MCF 10A (cell line): ENCODE results near the gene GID8. TPM values are rescaled to one million over a fixed set of nuclear protein-coding genes. Genes with fewer than 3 reads are reported as not detected.

Experiments used
- BruUV-seq: library from RNA; stranded (reverse); fragments of 400-500 nt; replicated peaks from 2 replicates; lab custom pipeline; 2021; lab: Mats Ljungman, UMichigan
- CTCF ChIA-PET: fragments of 300-600 bp; sonication (Branson Sonifier 250); formaldehyde crosslinking; extraction: SDS; loops from one replicate; lab custom pipeline; 2021; ENCODE audit warnings: antibody characterized with exemption, inconsistent platforms; lab: Yijun Ruan, JAX
- POLR2A ChIA-PET: fragments of 300-600, 350-650 bp; sonication (Branson Sonifier 250); formaldehyde crosslinking; extraction: SDS; loops from one replicate; lab custom pipeline; 2020; ENCODE audit warnings: antibody characterized with exemption, inconsistent platforms; lab: Yijun Ruan, JAX
- DNase-seq: peaks from one replicate; pipeline ENCODE4 v3.0.0-alpha.2; 2018; ENCODE audit not compliant: unreplicated experiment
- H3K27ac Mint-ChIP-seq: one replicate; pipeline ENCODE4 v1.8.0; 2022; ENCODE audit warnings: mild to moderate bottlenecking, low read depth, mixed read lengths; ENCODE audit not compliant: unreplicated experiment
- H3K27me3 Mint-ChIP-seq: one replicate; pipeline ENCODE4 v1.8.0; 2022; ENCODE audit warnings: mixed read lengths; ENCODE audit not compliant: insufficient read depth, unreplicated experiment
- H3K36me3 Mint-ChIP-seq: one replicate; pipeline ENCODE4 v1.8.0; 2022; ENCODE audit warnings: mild to moderate bottlenecking, moderate library complexity, mixed read lengths; ENCODE audit not compliant: insufficient read depth, unreplicated experiment
- H3K4me1 Mint-ChIP-seq: one replicate; pipeline ENCODE4 v1.8.0; 2022; ENCODE audit warnings: mixed read lengths; ENCODE audit not compliant: insufficient read depth, unreplicated experiment
- H3K4me3 Mint-ChIP-seq: one replicate; pipeline ENCODE4 v1.8.0; 2022; ENCODE audit warnings: mild to moderate bottlenecking, moderate library complexity, mixed read lengths; ENCODE audit not compliant: unreplicated experiment
- H3K9me3 Mint-ChIP-seq: one replicate; pipeline ENCODE4 v1.8.0; 2022; ENCODE audit warnings: mixed read lengths; ENCODE audit not compliant: unreplicated experiment
- CTCF ChIP-seq: fragments of 200-600 bp; IDR thresholded peaks from one replicate; pipeline ENCODE4 v1.8.0; 2022; ENCODE audit warnings: antibody characterized with exemption, mild to moderate bottlenecking; ENCODE audit not compliant: unreplicated experiment
- intact Hi-C: fragments of 100-400 bp; cut with micrococcal nuclease; formaldehyde crosslinking; loops from 2 replicates; pipeline ENCODE4 v1.14.1; 2022
- total RNA-seq: library from RNA; stranded (reverse); gene quantifications from 2 replicates; pipeline ENCODE4 v1.2.3, GENCODE V29; 2022

The GID8 gene
- total RNA-seq, 1 experiment from 2014 or later, result 31.6 TPM

GRCh38 chr20:62979876-62980373, 42.0 kb downstream of the GID8 start:
- CTCF ChIA-PET, result interaction anchor here (0.6 to 2.2 kb wide), 7 partner anchors 7 to 231 kb away, joined by 3 to 11 read pairs (median 3); no protein-coding TSS in a partner anchor
- DNase-seq, result no peak

GRCh38 chr20:62980380-62980960, 42.5 kb downstream of the GID8 start:
- no peak overlapping the region for H3K27ac Mint-ChIP-seq
- POLR2A ChIA-PET, result interaction anchor here (0.7 to 1.0 kb wide), 2 partner anchors 31 to 113 kb away, joined by 3 read pairs; no protein-coding TSS in a partner anchor
- no peak for TF ChIP-seq CTCF
- intact Hi-C loops, result no loop called here
- CTCF ChIA-PET, result interaction anchor here (0.6 to 2.2 kb wide), 5 partner anchors 8 to 231 kb away, joined by 3 to 11 read pairs (median 3); no protein-coding TSS in a partner anchor
- H3K9me3 Mint-ChIP-seq, result no peaks in the 10 kb centered on the region
- peaks cover 6% of the 10 kb centered on the region for H3K36me3 Mint-ChIP-seq
- H3K4me1 Mint-ChIP-seq, result no peaks in the 10 kb centered on the region
- no peak for DNase-seq
- BruUV-seq, result no TSS peak
- peaks cover 59% of the 10 kb centered on the region for H3K27me3 Mint-ChIP-seq
- H3K4me3 Mint-ChIP-seq, result no peak overlapping the region

More at GRCh38 chr20:62979876-62980373, 42.0 kb downstream of the GID8 start:
- H3K27me3 Mint-ChIP-seq, result peaks cover 54% of the 10 kb centered on the region
- no peak overlapping the region for H3K4me3 Mint-ChIP-seq
- no peak for TF ChIP-seq CTCF
- intact Hi-C loops, result no loop called here
- H3K27ac Mint-ChIP-seq, result no peak overlapping the region
- H3K4me1 Mint-ChIP-seq, result no peaks in the 10 kb centered on the region
- BruUV-seq, result no TSS peak
- POLR2A ChIA-PET, result interaction anchor here (0.9 to 1.0 kb wide), 2 partner anchors 24 to 31 kb away, joined by 3 read pairs; no protein-coding TSS in a partner anchor
- no peaks in the 10 kb centered on the region for H3K9me3 Mint-ChIP-seq
- peaks cover 6% of the 10 kb centered on the region for H3K36me3 Mint-ChIP-seq

- Mint-ChIP-seq H3K27me3 (peaks cover 59% of the 10 kb centered on the region), H3K4me3 (no peak overlapping the region), H3K9me3 (no peaks in the 10 kb centered on the region), H3K27ac (no peak overlapping the region), H3K36me3 (peaks cover 6% of the 10 kb centered on the region), H3K4me1 (no peaks in the 10 kb centered on the region)
- ChIA-PET CTCF (interaction anchor here (1.2 to 2.2 kb wide), 2 partner anchors 9 to 28 kb away, joined by 3 to 11 read pairs; no protein-coding TSS in a partner anchor), POLR2A (interaction anchor here (0.7 kb wide), 1 partner anchor 113 kb away, joined by 3 read pairs; no protein-coding TSS in a partner anchor)
- no peak for DNase-seq
- no peak for TF ChIP-seq CTCF
- no TSS peak for BruUV-seq
- intact Hi-C loops, result no loop called here
Measured at GRCh38 chr20:62980970-62981369, 43.0 kb downstream of the GID8 start.
